Measurements from ENCODE around the gene EFTUD2.
A peak's percentile ranks its signal among the peaks of the same experiment; 100 is the strongest.

GRCh38 chr17:44829523-44830358 is 69.5 kb downstream of the EFTUD2 start, which contains the start of gene GJC1:
- no peak for TF ChIP-seq EGR1 (IDR thresholded peaks at IDR 0.05)
- TF ChIP-seq TCF12 (IDR thresholded peaks at IDR 0.05; ENCODE audit: low read depth): no peak
- no peak for TF ChIP-seq REST (IDR thresholded peaks at IDR 0.05; ENCODE audit: low read depth)
- TF ChIP-seq NFIC (IDR thresholded peaks at IDR 0.05): no peak
- peak; percentile 59; the same call in 1 of the 2 replicates for TF ChIP-seq MAX (IDR thresholded peaks at IDR 0.05)

Data from Ishikawa (cell line).